ENCODE measurements around the gene HES5.

The HES5 gene

GRCh38 chr1:2507744-2508155, 22.3 kb downstream of the HES5 start:
- POLR2A ChIA-PET: interaction anchor here (1.3 kb wide), 2 partner anchors 18 to 38 kb away, joined by 3 read pairs; partner anchors contain the start of gene PANK4

GRCh38 chr1:2506901-2507565, 23.0 kb downstream of the HES5 start:
- no peak for DNase-seq (ENCODE audit: low read depth, low spot score)
- CTCF ChIA-PET: interaction anchor here (1.4 kb wide), 1 partner anchor 17 kb away, joined by 3 read pairs; no protein-coding TSS in a partner anchor
- no peak overlapping the region for H3K4me3 ChIP-seq (ENCODE audit: low read depth, low read length)
- no peak for TF ChIP-seq CTCF (IDR thresholded peaks at IDR 0.05; ENCODE audit: insufficient read depth, low read length, missing control alignments)
- POLR2A ChIA-PET: interaction anchor here (1.3 kb wide), 2 partner anchors 19 to 39 kb away, joined by 3 read pairs; partner anchors contain the start of gene PANK4

More at GRCh38 chr1:2507744-2508155, 22.3 kb downstream of the HES5 start:
- CTCF ChIA-PET: interaction anchor here (1.4 kb wide), 1 partner anchor 16 kb away, joined by 3 read pairs; no protein-coding TSS in a partner anchor
- no peak for TF ChIP-seq CTCF (IDR thresholded peaks at IDR 0.05; ENCODE audit: insufficient read depth, low read length, missing control alignments)
- no peak for DNase-seq (ENCODE audit: low read depth, low spot score)
- no peak overlapping the region for H3K4me3 ChIP-seq (ENCODE audit: low read depth, low read length)

DNA sequence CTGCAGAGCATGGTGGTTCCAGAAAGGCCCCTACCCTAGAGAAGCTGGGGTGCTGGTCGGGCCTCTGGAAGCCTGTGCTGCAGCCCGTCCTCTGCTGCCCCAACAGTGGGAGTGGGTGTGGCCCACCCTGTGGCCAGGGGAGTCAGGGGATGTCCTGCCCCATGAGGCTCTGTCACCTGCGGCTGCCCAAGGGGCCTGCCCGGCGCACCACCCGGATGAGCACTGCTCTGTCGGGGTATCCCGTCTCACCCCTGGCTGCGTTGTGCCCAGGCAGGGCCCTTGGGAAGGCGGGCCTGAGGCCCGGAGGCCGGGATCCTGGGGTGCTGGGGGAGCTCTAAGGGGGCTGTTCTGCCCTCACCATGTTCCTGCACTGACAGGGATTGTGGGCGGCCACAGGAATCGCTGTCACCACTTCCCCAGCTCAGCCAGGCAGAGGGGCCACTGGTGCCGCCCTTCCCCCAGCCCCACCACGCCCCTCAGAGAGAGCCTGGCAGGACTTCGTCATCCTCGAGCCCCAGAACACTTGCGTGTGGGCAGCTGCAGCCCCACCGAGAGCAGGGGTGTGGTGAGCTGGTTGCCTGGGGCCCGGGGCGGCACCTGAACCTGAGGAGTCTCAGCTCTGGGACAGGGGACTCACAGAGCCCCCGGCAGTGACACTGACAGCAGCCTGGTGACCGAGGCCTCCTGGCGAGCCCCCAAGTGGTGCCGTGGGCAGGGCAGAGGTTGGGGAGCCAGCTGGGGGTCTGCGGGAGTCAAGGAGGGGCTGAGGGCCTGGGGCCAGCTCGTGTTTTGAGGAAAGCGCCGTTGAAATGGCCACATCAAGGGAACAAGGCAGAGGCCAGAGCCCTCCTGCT, 23.8 kb downstream of the HES5 start:
- no peak for TF ChIP-seq CTCF (IDR thresholded peaks at IDR 0.05; ENCODE audit: insufficient read depth, low read length, missing control alignments)
- ChIA-PET CTCF (interaction anchor here (1.4 kb wide), 1 partner anchor 17 kb away, joined by 3 read pairs; no protein-coding TSS in a partner anchor), POLR2A (no interaction called here)
- DNase-seq (ENCODE audit: low read depth, low spot score): no peak
- H3K4me3 ChIP-seq (ENCODE audit: low read depth, low read length): no peak overlapping the region

- ChIA-PET CTCF (no interaction called here), POLR2A (no interaction called here)
- DNase-seq (ENCODE audit: low read depth, low spot score): no peak
- no peak for TF ChIP-seq CTCF (IDR thresholded peaks at IDR 0.05; ENCODE audit: insufficient read depth, low read length, missing control alignments)
- H3K4me3 ChIP-seq (ENCODE audit: low read depth, low read length): no peak overlapping the region
Observed at GRCh38 chr1:2505461-2505994, 24.5 kb downstream of the HES5 start.

DNA sequence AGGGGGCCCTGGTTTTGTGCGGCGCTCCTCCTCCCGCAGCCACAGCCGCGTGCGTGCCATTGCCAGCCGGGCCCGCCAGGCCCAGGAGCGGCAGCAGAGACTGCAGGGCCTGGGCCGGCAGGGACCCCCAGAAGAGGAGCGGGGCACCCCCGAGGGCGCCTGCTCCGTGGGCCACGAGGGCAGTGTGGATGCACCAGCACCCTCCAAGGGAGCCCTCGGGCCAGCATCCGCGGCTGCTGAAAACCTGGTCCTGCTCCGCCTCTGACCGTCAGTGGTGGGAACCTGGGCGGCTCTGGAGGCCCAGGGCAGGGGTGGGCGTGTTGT, 25.2 kb downstream of the HES5 start:
- H3K4me3 ChIP-seq (ENCODE audit: low read depth, low read length): no peak overlapping the region
- no peak for DNase-seq (ENCODE audit: low read depth, low spot score)
- ChIA-PET CTCF (no interaction called here), POLR2A (no interaction called here)
- no peak for TF ChIP-seq CTCF (IDR thresholded peaks at IDR 0.05; ENCODE audit: insufficient read depth, low read length, missing control alignments)

Measured in AG04449 (cell line).